ENCODE results near the gene PCDHA1.

GRCh38 chr5:140806834-140807775 is 21.2 kb downstream of the PCDHA1 start, which contains the start of gene PCDHA4:
- TF ChIP-seq REST (IDR thresholded peaks at IDR 0.05; ENCODE audit: insufficient replicate concordance, low read depth): no peak
- peak; percentile 3 for TF ChIP-seq CTCF (IDR thresholded peaks at IDR 0.05; ENCODE audit: insufficient read depth, low read length)
- TF ChIP-seq POLR2AphosphoS5 (IDR thresholded peaks at IDR 0.05; ENCODE audit: low read depth): no peak

Measured in HL-60 (cell line).